Measurements from ENCODE around the gene CEP44. TPM values are rescaled to one million over a fixed set of nuclear protein-coding genes. Genes with fewer than 3 reads are reported as not detected.

Gene CEP44
- total RNA-seq, 1 experiment from 2014 or later: 11.5 TPM

DNA sequence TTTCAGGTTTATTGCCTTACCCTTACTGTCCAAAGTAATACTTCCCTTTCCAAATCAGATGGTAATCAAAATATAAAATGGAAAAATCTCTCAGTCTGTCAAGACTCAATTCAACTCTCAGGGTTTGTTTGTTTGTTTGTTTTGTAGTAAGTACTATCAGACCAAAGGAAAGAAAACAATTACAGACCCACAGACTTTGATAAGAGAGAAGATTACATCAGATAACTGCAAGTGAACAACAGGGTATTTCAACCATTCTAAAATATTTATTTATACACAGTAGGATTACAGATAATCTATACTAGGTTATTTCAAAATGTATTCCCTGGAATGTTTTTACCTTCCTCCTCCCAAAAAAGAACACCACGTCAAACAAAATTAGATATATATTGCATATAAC lies 29.1 kb upstream of the CEP44 start (continued):
- no peak for TF ChIP-seq ZBTB33 (IDR thresholded peaks at IDR 0.05; ENCODE audit: extremely low read depth, insufficient replicate concordance, low read length)
- TF ChIP-seq TCF7L2 (IDR thresholded peaks at IDR 0.05; ENCODE audit: borderline replicate concordance, extremely low read depth, insufficient read depth, insufficient read length): no peak
- TF ChIP-seq RAD21 (IDR thresholded peaks at IDR 0.05; ENCODE audit: low read depth): no peak
- TF ChIP-seq SRF (IDR thresholded peaks at IDR 0.05; ENCODE audit: low read depth): no peak
- TF ChIP-seq ZNF274 (IDR thresholded peaks at IDR 0.05; ENCODE audit: low read depth, low read length): no peak
- no peak for TF ChIP-seq POLR2A (IDR thresholded peaks at IDR 0.05; ENCODE audit: borderline replicate concordance, extremely low read depth, insufficient read depth, insufficient read length)

DNA sequence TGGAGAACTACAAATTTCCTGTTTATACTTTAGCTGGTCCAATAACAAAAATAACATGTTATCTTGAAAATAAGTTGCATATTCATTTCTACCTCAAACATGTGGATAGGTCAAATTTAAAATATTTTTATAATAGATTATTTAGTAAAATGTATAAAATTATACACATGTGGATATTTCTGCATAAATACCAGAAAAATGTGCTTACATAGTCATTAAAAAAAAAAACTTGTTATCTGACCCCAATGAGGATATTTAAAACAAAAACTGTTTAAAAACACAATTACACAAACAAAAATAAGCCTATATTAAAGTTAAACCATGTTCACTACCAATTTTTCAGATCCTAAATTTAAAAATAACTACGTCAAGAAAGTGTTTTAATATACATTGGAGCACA lies 28.3 kb upstream of the CEP44 start:
- TF ChIP-seq, protein P1, sequence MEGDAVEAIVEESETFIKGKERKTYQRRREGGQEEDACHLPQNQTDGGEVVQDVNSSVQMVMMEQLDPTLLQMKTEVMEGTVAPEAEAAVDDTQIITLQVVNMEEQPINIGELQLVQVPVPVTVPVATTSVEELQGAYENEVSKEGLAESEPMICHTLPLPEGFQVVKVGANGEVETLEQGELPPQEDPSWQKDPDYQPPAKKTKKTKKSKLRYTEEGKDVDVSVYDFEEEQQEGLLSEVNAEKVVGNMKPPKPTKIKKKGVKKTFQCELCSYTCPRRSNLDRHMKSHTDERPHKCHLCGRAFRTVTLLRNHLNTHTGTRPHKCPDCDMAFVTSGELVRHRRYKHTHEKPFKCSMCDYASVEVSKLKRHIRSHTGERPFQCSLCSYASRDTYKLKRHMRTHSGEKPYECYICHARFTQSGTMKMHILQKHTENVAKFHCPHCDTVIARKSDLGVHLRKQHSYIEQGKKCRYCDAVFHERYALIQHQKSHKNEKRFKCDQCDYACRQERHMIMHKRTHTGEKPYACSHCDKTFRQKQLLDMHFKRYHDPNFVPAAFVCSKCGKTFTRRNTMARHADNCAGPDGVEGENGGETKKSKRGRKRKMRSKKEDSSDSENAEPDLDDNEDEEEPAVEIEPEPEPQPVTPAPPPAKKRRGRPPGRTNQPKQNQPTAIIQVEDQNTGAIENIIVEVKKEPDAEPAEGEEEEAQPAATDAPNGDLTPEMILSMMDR (IDR thresholded peaks at IDR 0.05 in 2 of 3, conservative IDR thresholded peaks at IDR 0.05 in 1 of 3; ENCODE audit: borderline replicate concordance in 1 of 3, insufficient read depth in 1 of 3, low read depth in 2 of 3, low read length in 2 of 3): no peak
- TF ChIP-seq, protein P2, sequence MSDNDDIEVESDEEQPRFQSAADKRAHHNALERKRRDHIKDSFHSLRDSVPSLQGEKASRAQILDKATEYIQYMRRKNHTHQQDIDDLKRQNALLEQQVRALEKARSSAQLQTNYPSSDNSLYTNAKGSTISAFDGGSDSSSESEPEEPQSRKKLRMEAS (IDR thresholded peaks at IDR 0.05): no peak
- no peak for TF ChIP-seq ZNF274 (IDR thresholded peaks at IDR 0.05; ENCODE audit: low read depth, low read length)
- TF ChIP-seq POLR2A (IDR thresholded peaks at IDR 0.05; ENCODE audit: borderline replicate concordance, extremely low read depth, insufficient read depth, insufficient read length): no peak
- no peak for TF ChIP-seq SP1 (IDR thresholded peaks at IDR 0.05; ENCODE audit: low read depth)
- TF ChIP-seq ZFX (IDR thresholded peaks at IDR 0.05): no peak
- no peak for TF ChIP-seq EZH2 (IDR thresholded peaks at IDR 0.05)
- no peak for TF ChIP-seq ELF1 (IDR thresholded peaks at IDR 0.05; ENCODE audit: borderline replicate concordance, low read depth)
- no peak for TF ChIP-seq EZH2phosphoT487 (IDR thresholded peaks at IDR 0.05; ENCODE audit: borderline replicate concordance)
- TF ChIP-seq ZBTB33 (IDR thresholded peaks at IDR 0.05; ENCODE audit: extremely low read depth, insufficient replicate concordance, low read length): no peak
- Histone ChIP-seq H3K79me2 (ENCODE audit: insufficient read depth, low read length) (no peaks in the 10 kb centered on the region), H3K4me1 (ENCODE audit: control insufficient read depth in 1 of 2, insufficient read depth in 2 of 2, low read length in 2 of 2) (no peaks in the 10 kb centered on the region), H3K27me3 (ENCODE audit: insufficient read depth, low read length) (no peaks in the 10 kb centered on the region), H3K9me3 (ENCODE audit: control insufficient read depth in 1 of 2, insufficient read depth in 1 of 2, low read depth in 1 of 2, low read length in 2 of 2) (no peaks in the 10 kb centered on the region), H3K36me3 (ENCODE audit: control insufficient read depth in 1 of 2, insufficient read depth in 2 of 2, low read length in 2 of 2) (no peaks in the 10 kb centered on the region), H4K20me1 (ENCODE audit: insufficient read depth) (no peaks in the 10 kb centered on the region), H3K9ac (ENCODE audit: low read length) (no peak overlapping the region), H3K9me2 (ENCODE audit: insufficient read depth) (no peaks in the 10 kb centered on the region), H3K4me3 (replicated peaks in 1 of 2; ENCODE audit: low read depth in 1 of 2, low read length in 2 of 2) (no peak overlapping the region), H3K27ac (ENCODE audit: low read depth, low read length) (no peak overlapping the region), H2AFZ (ENCODE audit: low read depth, low read length, poor library complexity, severe bottlenecking) (no peak overlapping the region), H3K4me2 (ENCODE audit: low read length) (no peak overlapping the region)
- ChIA-PET CTCF (no interaction called here), RAD21 (ENCODE audit: low non-redundant PET in 1 of 2, low total read pairs in 2 of 2, uncharacterized antibody in 2 of 2, unreplicated experiment in 2 of 2) (no interaction called here), POLR2A (no interaction called here)
- BruUV-seq (replicated peaks): no TSS peak
- intact Hi-C loops (cut with micrococcal nuclease): no loop called here
- no peak for ATAC-seq
- DNase-seq (ENCODE audit: low read depth, low spot score): no peak
